B cell (primary cell): Measurements from ENCODE around the gene NUMB.

ENCODE experiments used
- EZH2 ChIP-seq: IDR thresholded peaks from 2 replicates; pipeline ENCODE4 v1.6.1; 2012; ENCODE audit warnings: borderline replicate concordance, low read depth, mild to moderate bottlenecking, moderate library complexity, low read length; ENCODE audit not compliant: insufficient read depth, poor library complexity, severe bottlenecking
- TF ChIP-seq, protein P1 (sequence below): fragments of 200-600 bp; IDR thresholded peaks from one replicate; pipeline ENCODE4 v1.8.0; 2022; ENCODE audit warnings: antibody characterized with exemption, mild to moderate bottlenecking

DNA sequence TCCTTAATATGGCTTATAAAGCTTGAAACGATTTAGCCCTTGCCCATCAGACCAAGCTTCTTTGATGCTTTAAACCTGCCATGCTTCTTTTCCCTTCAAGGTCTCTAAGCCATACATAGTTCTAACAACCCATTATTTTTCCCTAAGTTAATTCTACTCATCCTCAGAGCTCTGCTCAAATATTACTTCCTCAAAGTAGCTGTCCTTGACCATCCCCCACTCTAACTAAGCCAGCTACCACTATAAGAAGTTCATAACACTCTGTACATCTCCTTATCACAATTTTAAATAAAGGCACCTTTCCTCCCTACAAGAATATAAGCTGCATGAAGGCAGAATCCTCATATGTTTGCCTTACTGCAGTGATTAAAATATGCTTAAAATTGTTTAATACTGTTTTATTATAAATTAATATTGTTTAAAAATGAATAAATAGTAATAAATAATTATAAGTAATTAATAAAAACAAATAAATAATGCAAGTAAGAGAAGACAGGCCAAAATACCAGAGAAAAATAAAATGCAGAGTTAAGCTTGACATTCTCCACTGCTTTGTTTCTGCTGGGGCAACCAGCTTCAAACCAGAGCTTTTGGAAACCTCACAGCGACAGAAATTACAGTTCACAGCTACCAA lies 76.8 kb downstream of the NUMB start:
- TF ChIP-seq, protein P1, sequence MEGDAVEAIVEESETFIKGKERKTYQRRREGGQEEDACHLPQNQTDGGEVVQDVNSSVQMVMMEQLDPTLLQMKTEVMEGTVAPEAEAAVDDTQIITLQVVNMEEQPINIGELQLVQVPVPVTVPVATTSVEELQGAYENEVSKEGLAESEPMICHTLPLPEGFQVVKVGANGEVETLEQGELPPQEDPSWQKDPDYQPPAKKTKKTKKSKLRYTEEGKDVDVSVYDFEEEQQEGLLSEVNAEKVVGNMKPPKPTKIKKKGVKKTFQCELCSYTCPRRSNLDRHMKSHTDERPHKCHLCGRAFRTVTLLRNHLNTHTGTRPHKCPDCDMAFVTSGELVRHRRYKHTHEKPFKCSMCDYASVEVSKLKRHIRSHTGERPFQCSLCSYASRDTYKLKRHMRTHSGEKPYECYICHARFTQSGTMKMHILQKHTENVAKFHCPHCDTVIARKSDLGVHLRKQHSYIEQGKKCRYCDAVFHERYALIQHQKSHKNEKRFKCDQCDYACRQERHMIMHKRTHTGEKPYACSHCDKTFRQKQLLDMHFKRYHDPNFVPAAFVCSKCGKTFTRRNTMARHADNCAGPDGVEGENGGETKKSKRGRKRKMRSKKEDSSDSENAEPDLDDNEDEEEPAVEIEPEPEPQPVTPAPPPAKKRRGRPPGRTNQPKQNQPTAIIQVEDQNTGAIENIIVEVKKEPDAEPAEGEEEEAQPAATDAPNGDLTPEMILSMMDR, result no peak
- no peak for TF ChIP-seq EZH2
